GM21447 (cell line): ENCODE data around the gene NCK2.
A peak's percentile ranks its signal among the peaks of the same experiment; 100 is the strongest.

Experiments used
- ATAC-seq: cut with Tn5 transposase; IDR thresholded peaks from one replicate; pipeline ENCODE4 v1.9.1; 2021; ENCODE audit not compliant: unreplicated experiment

NCK2 gene

GRCh38 chr2:105868060-105868459, 123.3 kb downstream of the NCK2 start:
- no peak for ATAC-seq

DNA sequence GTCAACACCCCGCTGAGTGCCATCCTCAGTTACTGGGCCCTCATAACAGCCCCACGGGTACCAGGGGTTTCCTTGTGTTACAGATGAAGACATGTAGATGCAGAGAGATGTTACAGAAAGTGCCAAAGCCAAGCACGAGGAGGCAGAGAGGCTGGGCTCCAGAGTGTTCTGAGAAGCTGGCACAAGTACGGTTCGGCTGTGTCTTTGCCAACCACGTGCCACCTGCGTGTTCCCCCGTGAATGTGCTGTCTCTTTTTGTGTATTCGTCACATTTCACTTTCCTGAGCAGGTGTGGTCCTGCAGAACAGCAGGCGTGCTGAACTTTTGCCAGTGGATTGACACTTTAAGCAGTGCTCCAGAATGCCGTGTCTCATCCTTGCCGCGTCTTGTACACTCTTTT, 124.6 kb downstream of the NCK2 start:
- no peak for ATAC-seq

- ATAC-seq, result no peak
Measured at GRCh38 chr2:105870062-105870461, 125.3 kb downstream of the NCK2 start.

DNA sequence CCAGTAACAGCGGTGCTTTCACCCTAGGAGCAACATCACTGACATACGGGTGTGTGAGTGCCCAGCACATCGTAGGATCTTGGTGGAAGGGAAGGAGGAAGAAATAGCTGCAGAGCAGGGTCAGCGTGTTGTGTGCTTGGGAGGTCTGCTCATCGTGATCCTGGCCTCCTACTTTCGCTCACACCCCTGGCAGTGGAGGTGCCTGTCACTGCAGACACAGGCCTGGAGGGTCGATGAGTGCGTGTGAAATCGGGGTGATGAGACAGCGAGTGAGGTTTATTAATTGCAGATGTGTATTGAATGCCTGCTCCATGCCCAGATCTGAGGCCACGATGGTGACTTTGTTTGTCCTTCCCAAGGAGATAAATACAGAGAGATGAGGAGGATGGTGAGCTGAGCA, 126.1 kb downstream of the NCK2 start:
- no peak for ATAC-seq

DNA sequence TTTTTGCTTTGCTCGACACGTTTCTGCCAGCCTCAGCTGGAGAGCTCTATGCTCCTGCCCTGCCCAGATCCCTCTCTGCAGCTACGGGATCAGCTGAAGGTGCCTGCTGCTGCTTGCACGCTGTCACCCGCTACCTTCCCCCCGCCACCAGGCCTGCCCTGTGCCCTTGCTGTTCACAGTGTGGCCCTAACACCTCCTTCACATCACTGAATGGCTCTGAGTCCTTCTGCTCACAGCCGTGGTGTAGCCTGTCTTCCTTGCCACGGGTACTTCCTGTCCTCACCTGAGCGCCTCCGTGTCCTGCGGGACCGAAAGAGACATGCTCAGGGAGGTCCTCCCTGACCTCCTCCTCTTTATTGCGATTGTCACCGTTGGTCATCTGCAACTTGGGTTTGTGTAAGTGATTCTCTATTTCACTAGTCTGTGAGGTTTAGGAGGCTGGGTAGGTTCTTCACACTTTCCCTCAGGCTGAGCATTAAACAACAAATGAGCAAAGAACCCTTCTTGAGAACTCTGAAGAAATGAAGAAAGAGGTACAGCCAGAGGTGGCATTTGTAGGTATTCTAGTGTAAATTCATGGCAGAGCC, 127.5 kb downstream of the NCK2 start:
- ATAC-seq, result no peak

- ATAC-seq, result no peak
Measured at GRCh38 chr2:105872830-105873229, 128.1 kb downstream of the NCK2 start.

DNA sequence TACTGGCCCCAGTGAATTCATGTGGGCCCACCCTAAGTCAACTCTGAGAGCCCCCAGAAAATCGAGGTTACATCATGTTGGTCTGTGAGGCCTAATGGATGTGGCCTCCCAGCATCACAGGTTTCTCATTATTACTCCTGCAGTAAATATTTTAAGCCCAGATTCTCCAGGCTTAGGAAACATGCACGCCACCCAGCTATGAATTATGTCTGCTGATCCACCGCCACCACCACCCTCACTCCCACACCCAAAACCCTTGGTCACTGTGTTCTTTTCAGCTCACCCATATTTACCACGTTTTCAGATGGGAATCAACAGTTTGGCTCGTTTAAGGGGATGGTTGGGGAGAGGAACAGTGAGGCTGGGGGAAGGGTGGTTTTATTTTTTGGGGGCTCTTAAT, 128.6 kb downstream of the NCK2 start:
- ATAC-seq, result no peak

DNA sequence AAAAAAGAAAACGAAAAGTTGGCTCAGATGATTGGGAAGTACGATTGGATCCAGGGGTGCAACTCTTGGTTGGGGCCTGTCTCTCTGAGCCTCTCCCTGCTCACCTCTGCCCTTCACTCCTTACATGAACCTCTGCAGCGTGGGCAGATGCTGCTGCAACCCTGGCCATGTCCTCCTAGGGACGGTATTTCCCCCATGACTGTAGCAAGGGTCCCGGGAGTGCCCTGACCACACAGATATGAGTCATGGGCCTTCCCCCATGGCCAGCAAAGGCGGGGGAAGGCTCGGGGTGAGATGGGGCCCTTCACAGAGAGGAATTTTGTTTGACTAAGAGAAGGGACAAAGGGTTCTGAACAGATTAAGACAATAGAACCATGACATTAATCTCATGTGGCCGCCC, 129.0 kb downstream of the NCK2 start:
- ATAC-seq, result peak; percentile 90

DNA sequence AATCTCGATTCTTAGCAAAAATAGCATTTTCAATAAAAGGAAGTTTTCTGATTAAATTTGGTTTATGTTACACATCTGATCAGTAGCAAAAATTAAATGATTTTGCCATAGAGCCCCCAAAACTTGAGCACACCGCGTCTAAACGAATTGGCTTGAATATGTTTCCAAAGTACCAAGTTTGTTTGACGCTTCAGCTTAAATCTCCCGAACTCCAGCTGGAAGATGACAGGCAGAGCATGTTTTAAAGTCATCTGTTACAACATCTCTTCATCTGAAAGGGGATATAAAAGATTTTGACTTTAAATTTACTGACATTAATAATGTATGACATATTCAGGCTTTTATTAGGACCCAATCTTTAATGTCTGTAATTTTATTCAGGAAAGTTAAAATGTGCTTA, 129.8 kb downstream of the NCK2 start:
- no peak for ATAC-seq

- ATAC-seq, result no peak
Measured at GRCh38 chr2:105875241-105875640, 130.5 kb downstream of the NCK2 start.

DNA sequence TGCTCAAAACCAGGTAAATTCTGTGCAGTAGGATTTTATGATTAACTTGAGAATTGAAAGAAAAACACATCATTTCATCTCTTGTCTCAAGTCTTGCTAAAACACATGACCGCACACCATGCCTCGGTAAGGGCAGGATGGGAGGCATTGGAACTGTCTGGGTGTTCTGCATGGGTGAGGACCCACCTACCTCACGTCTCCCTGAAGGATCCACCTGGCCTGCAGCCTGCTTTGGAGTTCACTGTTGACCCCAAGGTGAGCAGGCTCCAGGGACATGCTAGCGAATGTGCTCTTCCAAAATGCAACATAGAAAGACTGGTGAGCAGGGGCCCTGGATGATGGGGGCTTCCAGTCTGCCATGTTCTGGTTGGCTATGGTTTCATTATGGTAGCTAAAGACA, 131.5 kb downstream of the NCK2 start:
- ATAC-seq, result no peak

- no peak for ATAC-seq
Measured at GRCh38 chr2:105877945-105878344, 133.2 kb downstream of the NCK2 start.

DNA sequence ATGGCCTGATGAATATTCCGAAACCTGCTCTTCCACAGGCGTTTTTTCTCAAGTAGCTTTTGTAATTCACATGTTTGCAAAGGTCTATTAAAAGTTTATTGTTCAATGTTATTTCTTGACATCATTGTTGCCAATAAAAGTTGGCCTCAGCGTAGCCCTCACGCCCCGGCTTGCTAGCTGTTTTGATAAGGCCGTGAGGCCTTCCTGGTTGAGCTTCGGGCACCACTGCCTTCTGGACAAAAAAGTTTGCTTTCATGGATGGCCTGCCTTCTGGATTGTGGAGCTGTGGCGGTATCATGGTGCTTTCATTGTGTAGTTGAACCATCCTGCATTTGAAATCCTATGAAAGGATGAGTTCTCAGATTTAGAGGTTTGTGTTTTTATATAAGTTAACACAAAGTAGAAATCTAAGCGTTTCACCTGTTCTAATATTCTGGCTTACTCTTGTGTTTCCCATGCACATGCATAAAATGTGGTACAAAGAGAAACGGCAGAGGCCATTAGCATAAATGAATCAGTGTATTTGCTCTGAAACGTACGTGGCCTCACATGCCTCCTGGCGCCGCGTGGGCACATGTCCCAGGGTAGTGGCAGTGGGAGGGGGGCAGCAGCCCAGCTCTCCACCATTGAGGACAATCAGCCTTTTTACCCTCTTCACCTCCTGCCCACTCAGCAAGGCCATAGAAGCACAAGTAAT, 134.5 kb downstream of the NCK2 start:
- no peak for ATAC-seq

GRCh38 chr2:105879803-105880300, 135.1 kb downstream of the NCK2 start:
- no peak for ATAC-seq

DNA sequence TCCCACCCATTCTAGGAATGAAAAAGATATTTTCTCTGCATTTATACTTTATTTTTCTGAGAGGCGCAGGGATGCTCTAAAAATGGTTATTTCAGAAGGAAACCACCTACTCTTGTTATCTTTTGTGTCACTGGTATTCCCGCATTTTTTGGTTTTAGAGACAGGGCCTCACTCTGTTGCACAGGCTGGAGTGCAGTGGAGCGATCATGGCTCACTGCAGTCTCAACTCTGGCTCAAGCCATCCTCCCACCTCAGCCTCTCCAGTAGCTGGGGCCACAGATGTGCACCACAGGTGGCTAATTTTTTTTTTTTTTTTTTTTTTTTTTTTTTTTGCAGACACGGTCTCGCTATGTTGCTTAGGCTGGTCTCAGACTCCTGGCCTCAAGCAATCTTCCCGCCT, 135.9 kb downstream of the NCK2 start:
- no peak for ATAC-seq

GRCh38 chr2:105881286-105882136, 136.8 kb downstream of the NCK2 start:
- ATAC-seq, result no peak

DNA sequence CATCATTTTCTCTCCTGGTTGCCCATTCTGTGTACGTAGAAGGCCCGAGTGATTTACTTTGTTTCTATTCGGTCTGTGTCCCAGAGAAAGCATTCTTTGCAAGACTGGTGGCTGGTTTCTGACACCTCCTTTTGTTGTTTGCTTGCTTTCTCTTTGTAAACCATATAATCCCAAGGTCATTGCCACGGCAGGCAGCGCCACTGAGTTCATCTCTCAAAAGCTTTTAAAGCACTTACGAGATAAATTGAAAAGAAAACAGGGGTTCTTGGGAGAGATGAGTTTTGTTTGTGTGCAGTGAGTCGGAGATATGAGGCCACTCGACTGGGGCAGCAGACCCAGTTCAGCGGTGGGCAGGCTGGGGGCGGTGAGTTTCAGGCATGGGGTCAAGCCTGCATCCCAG, 137.6 kb downstream of the NCK2 start:
- ATAC-seq, result no peak

DNA sequence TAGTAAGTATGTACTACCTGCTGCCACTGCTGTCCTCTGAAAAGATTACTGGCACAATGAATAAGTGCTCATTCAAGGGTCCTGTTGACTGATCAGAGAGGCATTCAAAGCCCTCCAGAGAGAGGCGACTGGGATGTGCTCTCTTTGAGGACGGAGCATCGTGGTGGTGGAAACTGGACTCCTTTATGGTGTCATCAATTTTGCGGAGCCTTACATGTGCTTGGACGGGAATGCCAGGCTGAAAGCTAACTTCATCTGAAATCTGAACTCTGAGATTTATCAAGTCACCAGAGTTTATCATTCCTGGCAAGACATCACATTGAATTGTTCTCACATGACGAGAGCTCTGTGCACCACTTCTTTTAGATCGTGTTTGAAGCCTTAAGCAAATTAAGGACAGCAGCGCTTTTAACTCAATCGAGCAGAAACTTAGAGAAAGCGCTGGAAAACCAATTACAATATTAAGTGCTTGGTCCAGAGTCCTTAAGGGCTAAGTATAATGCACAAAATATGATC, 138.3 kb downstream of the NCK2 start:
- no peak for ATAC-seq

GRCh38 chr2:105883911-105884694, 139.4 kb downstream of the NCK2 start:
- ATAC-seq, result no peak

GRCh38 chr2:105885456-105885855, 140.7 kb downstream of the NCK2 start:
- no peak for ATAC-seq

DNA sequence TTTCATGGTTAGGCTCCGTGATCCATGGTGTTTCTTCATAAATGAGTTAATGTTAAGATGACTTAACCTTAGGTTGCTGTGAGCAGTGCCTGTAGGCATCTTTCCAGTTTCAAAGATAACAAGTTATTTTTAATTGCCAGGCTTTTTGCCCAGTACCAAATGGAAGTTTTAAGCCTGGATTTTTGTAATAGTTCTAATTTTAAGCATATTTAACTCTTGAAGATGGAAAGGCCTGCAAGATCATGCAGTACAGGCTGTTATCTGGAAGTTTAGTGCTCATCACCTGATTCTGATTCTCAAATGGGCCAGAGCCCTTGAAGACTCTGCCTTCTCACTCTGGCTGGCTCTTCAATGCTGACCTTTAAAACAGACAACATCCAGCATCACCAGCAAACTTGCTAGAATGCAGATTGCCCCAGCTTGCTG, 141.3 kb downstream of the NCK2 start:
- ATAC-seq, result no peak
